GM12878 (cell line): ENCODE results near the gene RETREG1.

Experiments
- EZH2 ChIP-seq: IDR thresholded peaks from 2 replicates; pipeline ENCODE4 v1.6.1; 2012; ENCODE audit warnings: low read depth, mild to moderate bottlenecking, control low read depth, inconsistent platforms, low read length, borderline replicate concordance; ENCODE audit not compliant: control insufficient read depth
- RCOR1 ChIP-seq: conservative IDR thresholded peaks from 2 replicates; pipeline ENCODE4 v1.6.1; 2012; ENCODE audit warnings: low read depth, low read length, improper control_type of control experiment
- TF ChIP-seq, protein P1 (sequence below): IDR thresholded peaks from 2 replicates; pipeline ENCODE4 v1.6.1; 2011; ENCODE audit warnings: borderline replicate concordance, low read depth, mild to moderate bottlenecking, moderate library complexity, mixed read lengths, low read length; ENCODE audit not compliant: insufficient read depth; ENCODE audit errors: extremely low read length
- TF ChIP-seq, protein P2 (sequence below), 3 experiments: IDR thresholded peaks in 2 of 3; conservative IDR thresholded peaks in 1 of 3; 2 replicates each; pipeline ENCODE4 v1.5.1; 2011; ENCODE audit warnings: low read depth in 3 of 3, low read length in 3 of 3, mild to moderate bottlenecking in 3 of 3, control low read depth in 2 of 3, moderate library complexity in 2 of 3, inconsistent platforms in 1 of 3, mixed read lengths in 1 of 3; ENCODE audit not compliant: control insufficient read depth in 2 of 3, insufficient read depth in 1 of 3; ENCODE audit errors: extremely low read depth in 1 of 3
- TF ChIP-seq, protein P3 (sequence below): fragments of 450-650 bp; formaldehyde crosslinking; IDR thresholded peaks from 2 replicates; pipeline ENCODE4 v1.5.0; 2022; ENCODE audit warnings: mild to moderate bottlenecking, missing genetic modification characterization

GRCh38 chr5:16596581-16596940, 20.2 kb downstream of the RETREG1 start:
- no peak for TF ChIP-seq EZH2
- TF ChIP-seq, protein P1, sequence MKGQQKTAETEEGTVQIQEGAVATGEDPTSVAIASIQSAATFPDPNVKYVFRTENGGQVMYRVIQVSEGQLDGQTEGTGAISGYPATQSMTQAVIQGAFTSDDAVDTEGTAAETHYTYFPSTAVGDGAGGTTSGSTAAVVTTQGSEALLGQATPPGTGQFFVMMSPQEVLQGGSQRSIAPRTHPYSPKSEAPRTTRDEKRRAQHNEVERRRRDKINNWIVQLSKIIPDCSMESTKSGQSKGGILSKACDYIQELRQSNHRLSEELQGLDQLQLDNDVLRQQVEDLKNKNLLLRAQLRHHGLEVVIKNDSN: no peak
- TF ChIP-seq, protein P2, sequence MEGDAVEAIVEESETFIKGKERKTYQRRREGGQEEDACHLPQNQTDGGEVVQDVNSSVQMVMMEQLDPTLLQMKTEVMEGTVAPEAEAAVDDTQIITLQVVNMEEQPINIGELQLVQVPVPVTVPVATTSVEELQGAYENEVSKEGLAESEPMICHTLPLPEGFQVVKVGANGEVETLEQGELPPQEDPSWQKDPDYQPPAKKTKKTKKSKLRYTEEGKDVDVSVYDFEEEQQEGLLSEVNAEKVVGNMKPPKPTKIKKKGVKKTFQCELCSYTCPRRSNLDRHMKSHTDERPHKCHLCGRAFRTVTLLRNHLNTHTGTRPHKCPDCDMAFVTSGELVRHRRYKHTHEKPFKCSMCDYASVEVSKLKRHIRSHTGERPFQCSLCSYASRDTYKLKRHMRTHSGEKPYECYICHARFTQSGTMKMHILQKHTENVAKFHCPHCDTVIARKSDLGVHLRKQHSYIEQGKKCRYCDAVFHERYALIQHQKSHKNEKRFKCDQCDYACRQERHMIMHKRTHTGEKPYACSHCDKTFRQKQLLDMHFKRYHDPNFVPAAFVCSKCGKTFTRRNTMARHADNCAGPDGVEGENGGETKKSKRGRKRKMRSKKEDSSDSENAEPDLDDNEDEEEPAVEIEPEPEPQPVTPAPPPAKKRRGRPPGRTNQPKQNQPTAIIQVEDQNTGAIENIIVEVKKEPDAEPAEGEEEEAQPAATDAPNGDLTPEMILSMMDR (IDR thresholded peaks at IDR 0.05 in 2 of 3, conservative IDR thresholded peaks at IDR 0.05 in 1 of 3; ENCODE audit: control insufficient read depth in 2 of 3, extremely low read depth in 1 of 3, insufficient read depth in 1 of 3, low read depth in 3 of 3, low read length in 3 of 3): no peak
- TF ChIP-seq, protein P3, sequence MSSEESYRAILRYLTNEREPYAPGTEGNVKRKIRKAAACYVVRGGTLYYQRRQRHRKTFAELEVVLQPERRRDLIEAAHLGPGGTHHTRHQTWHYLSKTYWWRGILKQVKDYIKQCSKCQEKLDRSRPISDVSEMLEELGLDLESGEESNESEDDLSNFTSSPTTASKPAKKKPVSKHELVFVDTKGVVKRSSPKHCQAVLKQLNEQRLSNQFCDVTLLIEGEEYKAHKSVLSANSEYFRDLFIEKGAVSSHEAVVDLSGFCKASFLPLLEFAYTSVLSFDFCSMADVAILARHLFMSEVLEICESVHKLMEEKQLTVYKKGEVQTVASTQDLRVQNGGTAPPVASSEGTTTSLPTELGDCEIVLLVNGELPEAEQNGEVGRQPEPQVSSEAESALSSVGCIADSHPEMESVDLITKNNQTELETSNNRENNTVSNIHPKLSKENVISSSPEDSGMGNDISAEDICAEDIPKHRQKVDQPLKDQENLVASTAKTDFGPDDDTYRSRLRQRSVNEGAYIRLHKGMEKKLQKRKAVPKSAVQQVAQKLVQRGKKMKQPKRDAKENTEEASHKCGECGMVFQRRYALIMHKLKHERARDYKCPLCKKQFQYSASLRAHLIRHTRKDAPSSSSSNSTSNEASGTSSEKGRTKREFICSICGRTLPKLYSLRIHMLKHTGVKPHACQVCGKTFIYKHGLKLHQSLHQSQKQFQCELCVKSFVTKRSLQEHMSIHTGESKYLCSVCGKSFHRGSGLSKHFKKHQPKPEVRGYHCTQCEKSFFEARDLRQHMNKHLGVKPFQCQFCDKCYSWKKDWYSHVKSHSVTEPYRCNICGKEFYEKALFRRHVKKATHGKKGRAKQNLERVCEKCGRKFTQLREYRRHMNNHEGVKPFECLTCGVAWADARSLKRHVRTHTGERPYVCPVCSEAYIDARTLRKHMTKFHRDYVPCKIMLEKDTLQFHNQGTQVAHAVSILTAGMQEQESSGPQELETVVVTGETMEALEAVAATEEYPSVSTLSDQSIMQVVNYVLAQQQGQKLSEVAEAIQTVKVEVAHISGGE (CRISPR knock-in tag): no peak
- no peak for TF ChIP-seq RCOR1
